ENCODE measurements around the gene TAF11L13.

TAF11L13 gene

GRCh38 chr5:17655921-17656320 lies 24.0 kb downstream of the TAF11L13 start:
- TF ChIP-seq CTCF (IDR thresholded peaks at IDR 0.05): no peak
- Histone ChIP-seq H3K36me3 (no peaks in the 10 kb centered on the region), H3K27ac (no peak overlapping the region), H3K4me3 (ENCODE audit: low read depth in 1 of 2, low read length in 1 of 2) (no peak overlapping the region), H3K9me3 (no peaks in the 10 kb centered on the region), H3K4me1 (ENCODE audit: control insufficient read depth in 1 of 2, insufficient read depth in 1 of 2, low read depth in 1 of 2, low read length in 1 of 2) (no peaks in the 10 kb centered on the region), H3K27me3 (no peaks in the 10 kb centered on the region)

- Histone ChIP-seq H3K9me3 (no peaks in the 10 kb centered on the region), H3K27ac (no peak overlapping the region), H3K36me3 (no peaks in the 10 kb centered on the region), H3K27me3 (no peaks in the 10 kb centered on the region), H3K4me3 (ENCODE audit: low read depth in 1 of 2, low read length in 1 of 2) (no peak overlapping the region), H3K4me1 (ENCODE audit: control insufficient read depth in 1 of 2, insufficient read depth in 1 of 2, low read depth in 1 of 2, low read length in 1 of 2) (no peaks in the 10 kb centered on the region)
- no peak for TF ChIP-seq CTCF (IDR thresholded peaks at IDR 0.05)
Observed at GRCh38 chr5:17663182-17663581, 31.3 kb downstream of the TAF11L13 start.

DNA sequence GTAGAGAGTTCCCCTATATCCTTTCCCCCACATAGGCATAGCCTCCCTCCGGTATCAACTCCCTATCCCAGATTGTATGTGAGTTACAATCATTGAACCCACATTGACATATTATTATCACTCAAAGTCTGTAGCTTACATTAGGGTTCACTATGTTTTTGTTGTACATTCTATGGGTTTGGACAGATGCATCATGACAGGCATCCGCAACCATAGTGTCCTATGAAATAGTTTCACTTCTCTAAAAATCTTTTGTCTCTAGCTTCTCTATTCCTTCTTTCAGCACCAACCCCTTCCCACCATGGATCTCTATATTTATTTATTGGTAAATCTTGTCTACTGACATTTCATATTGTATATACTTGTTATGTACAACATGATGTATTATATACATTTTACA lies 33.9 kb downstream of the TAF11L13 start:
- Histone ChIP-seq H3K27me3 (no peaks in the 10 kb centered on the region), H3K4me3 (ENCODE audit: low read depth in 1 of 2, low read length in 1 of 2) (no peak overlapping the region), H3K36me3 (no peaks in the 10 kb centered on the region), H3K4me1 (ENCODE audit: control insufficient read depth in 1 of 2, insufficient read depth in 1 of 2, low read depth in 1 of 2, low read length in 1 of 2) (no peaks in the 10 kb centered on the region), H3K9me3 (no peaks in the 10 kb centered on the region), H3K27ac (no peak overlapping the region)
- no peak for TF ChIP-seq CTCF (IDR thresholded peaks at IDR 0.05)

- Histone ChIP-seq H3K27ac (no peak overlapping the region), H3K36me3 (no peaks in the 10 kb centered on the region), H3K27me3 (no peaks in the 10 kb centered on the region)
Observed at GRCh38 chr5:17666726-17667235, 34.9 kb downstream of the TAF11L13 start.

DNA sequence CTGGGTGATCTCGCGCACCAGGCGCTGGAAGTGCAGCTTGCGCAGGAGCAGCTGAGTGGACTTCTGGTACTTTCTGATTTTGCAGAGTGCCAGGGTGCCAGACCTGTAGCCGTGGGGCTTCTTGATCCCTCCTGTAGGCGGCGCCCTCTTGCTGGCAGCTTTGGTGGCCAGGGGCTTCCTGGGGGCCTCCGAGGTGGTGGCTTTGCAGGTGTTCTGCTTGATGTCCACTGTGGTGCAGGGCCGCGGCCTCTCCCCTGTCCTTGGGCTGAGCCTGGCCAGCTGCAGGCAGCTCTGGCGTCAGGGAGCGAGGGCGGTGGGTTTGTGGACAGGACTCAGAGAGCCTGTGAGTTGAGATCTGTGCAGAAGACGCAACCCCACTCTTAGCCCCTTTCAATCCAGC lies 38.5 kb downstream of the TAF11L13 start:
- TF ChIP-seq CTCF (IDR thresholded peaks at IDR 0.05): no peak
- H3K9me3 ChIP-seq: no peaks in the 10 kb centered on the region
- no peaks in the 10 kb centered on the region for H3K4me1 ChIP-seq (ENCODE audit: control insufficient read depth in 1 of 2, insufficient read depth in 1 of 2, low read depth in 1 of 2, low read length in 1 of 2)
- no peaks in the 10 kb centered on the region for H3K27me3 ChIP-seq
- no peak overlapping the region for H3K4me3 ChIP-seq (ENCODE audit: low read depth in 1 of 2, low read length in 1 of 2)
- H3K36me3 ChIP-seq: no peaks in the 10 kb centered on the region
- H3K27ac ChIP-seq: no peak overlapping the region

More at GRCh38 chr5:17666726-17667235, 34.9 kb downstream of the TAF11L13 start:
- no peaks in the 10 kb centered on the region for H3K9me3 ChIP-seq
- TF ChIP-seq CTCF (IDR thresholded peaks at IDR 0.05): no peak
- no peak overlapping the region for H3K4me3 ChIP-seq (ENCODE audit: low read depth in 1 of 2, low read length in 1 of 2)
- no peaks in the 10 kb centered on the region for H3K4me1 ChIP-seq (ENCODE audit: control insufficient read depth in 1 of 2, insufficient read depth in 1 of 2, low read depth in 1 of 2, low read length in 1 of 2)

Measured in neutrophil (primary cell).